Neural progenitor cell (in vitro differentiated cells): ENCODE results near the gene TBCK. TPM values are rescaled to one million over a fixed set of nuclear protein-coding genes. Genes with fewer than 3 reads are reported as not detected.

ENCODE experiments used
- DNase-seq: peaks from one replicate; pipeline ENCODE4 v3.0.0-alpha.2; 2016; ENCODE audit warnings: low spot score
- H2AFZ ChIP-seq: fragments of 200-600 bp; sonication (generic); replicated peaks from 2 replicates; pipeline ENCODE4 v1.6.1; 2016; ENCODE audit warnings: antibody characterized with exemption
- H3F3A ChIP-seq: fragments of 200-600 bp; sonication (generic); 2 replicates; pipeline ENCODE4 v1.6.1; 2016; ENCODE audit warnings: antibody characterized with exemption, low read depth
- H3K27ac ChIP-seq: fragments of 200-600 bp; sonication (generic); 2 replicates; pipeline ENCODE4 v1.5.1; 2016; ENCODE audit warnings: mild to moderate bottlenecking
- H3K27me3 ChIP-seq: fragments of 200-600 bp; sonication (generic); 2 replicates; pipeline ENCODE4 v1.6.1; 2016; ENCODE audit warnings: mild to moderate bottlenecking, moderate library complexity
- H3K36me3 ChIP-seq: fragments of 200-600 bp; sonication (generic); 2 replicates; pipeline ENCODE4 v1.5.1; 2016
- H3K4me1 ChIP-seq: fragments of 200-600 bp; sonication (generic); 2 replicates; pipeline ENCODE4 v1.6.1; 2016; ENCODE audit warnings: mixed run types
- H3K4me2 ChIP-seq: fragments of 200-600 bp; sonication (generic); 2 replicates; pipeline ENCODE4 v1.6.1; 2016
- H3K4me3 ChIP-seq: fragments of 200-600 bp; sonication (generic); 2 replicates; pipeline ENCODE4 v1.5.1; 2016
- H3K79me2 ChIP-seq: fragments of 200-600 bp; sonication (generic); 2 replicates; pipeline ENCODE4 v1.6.1; 2016; ENCODE audit warnings: low read depth
- H3K9ac ChIP-seq: fragments of 200-600 bp; sonication (generic); 2 replicates; pipeline ENCODE4 v1.6.1; 2016
- H3K9me3 ChIP-seq: fragments of 200-600 bp; sonication (generic); 2 replicates; pipeline ENCODE4 v1.5.1; 2016; ENCODE audit warnings: low read depth
- H4K20me1 ChIP-seq: fragments of 200-600 bp; sonication (generic); 2 replicates; pipeline ENCODE4 v1.6.1; 2016; ENCODE audit warnings: low read depth
- H3K27ac Mint-ChIP-seq: 3 replicates; pipeline ENCODE4 v1.8.0; 2021; ENCODE audit warnings: mixed read lengths
- H3K27me3 Mint-ChIP-seq: 2 replicates; pipeline ENCODE4 v1.8.0; 2022; ENCODE audit warnings: low read depth, mild to moderate bottlenecking, inconsistent platforms, moderate library complexity, mixed read lengths; ENCODE audit not compliant: insufficient read depth
- H3K36me3 Mint-ChIP-seq: 3 replicates; pipeline ENCODE4 v1.8.0; 2021; ENCODE audit warnings: mixed read lengths
- H3K4me1 Mint-ChIP-seq: 3 replicates; pipeline ENCODE4 v1.8.0; 2021; ENCODE audit warnings: mixed read lengths
- H3K4me3 Mint-ChIP-seq: 3 replicates; pipeline ENCODE4 v1.8.0; 2021; ENCODE audit warnings: mild to moderate bottlenecking, moderate library complexity, mixed read lengths
- H3K9me3 Mint-ChIP-seq: 3 replicates; pipeline ENCODE4 v1.8.0; 2020; ENCODE audit warnings: mixed read lengths
- CTCF ChIP-seq: fragments of 200-600 bp; sonication (generic); IDR thresholded peaks from 2 replicates; pipeline ENCODE4 v1.5.1; 2017; ENCODE audit warnings: antibody characterized with exemption, mild to moderate bottlenecking
- EZH2 ChIP-seq: fragments of 200-600 bp; sonication (generic); IDR thresholded peaks from 2 replicates; pipeline ENCODE4 v1.6.1; 2017; ENCODE audit warnings: antibody characterized with exemption, mild to moderate bottlenecking, moderate library complexity
- EZH2phosphoT487 ChIP-seq: fragments of 200-600 bp; sonication (generic); IDR thresholded peaks from 2 replicates; pipeline ENCODE4 v1.6.1; 2017; ENCODE audit warnings: antibody characterized with exemption
- total RNA-seq: library from RNA; depleted of rRNA; stranded (reverse); fragments of >200 nt; gene quantifications from 2 replicates; pipeline ENCODE4 v1.2.3, GENCODE V29; 2015; ENCODE audit warnings: low replicate concordance

Gene TBCK
- total RNA-seq, 1 donor from 2014 or later: 69.8 TPM

DNA sequence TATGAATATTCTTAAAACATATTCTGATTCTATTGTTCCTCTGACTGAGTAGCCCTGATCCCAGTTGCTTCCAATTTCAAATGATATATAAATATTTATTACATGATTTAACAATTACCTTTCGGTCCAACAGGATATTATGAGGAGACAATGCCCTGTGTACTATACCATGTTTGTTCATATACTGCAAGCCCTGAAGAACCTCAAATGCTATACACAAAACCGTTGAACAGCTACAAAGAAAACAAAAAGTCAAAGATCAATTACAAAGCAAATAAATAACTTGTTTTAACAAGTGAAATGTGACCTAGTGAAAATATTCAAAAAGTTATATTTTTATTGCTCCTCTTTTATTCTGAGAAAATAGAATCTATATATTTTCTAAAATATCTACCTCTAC, 54.0 kb downstream of the TBCK start:
- H3K27ac Mint-ChIP-seq: no peak overlapping the region

GRCh38 chr4:106258145-106259045, 57.6 kb downstream of the TBCK start:
- no peaks in the 10 kb centered on the region for H3K36me3 ChIP-seq
- Mint-ChIP-seq H3K27ac (no peak overlapping the region), H3K9me3 (no peaks in the 10 kb centered on the region), H3K36me3 (no peaks in the 10 kb centered on the region), H3K4me1 (no peaks in the 10 kb centered on the region), H3K27me3 (no peaks in the 10 kb centered on the region), H3K4me3 (no peak overlapping the region)
- no peaks in the 10 kb centered on the region for H4K20me1 ChIP-seq
- no peaks in the 10 kb centered on the region for H3F3A ChIP-seq
- H2AFZ ChIP-seq: no peak overlapping the region
- no peak overlapping the region for H3K27ac ChIP-seq
- H3K4me2 ChIP-seq: no peak overlapping the region
- TF ChIP-seq EZH2phosphoT487 (no peak), CTCF (no peak), EZH2 (no peak)
- no peak overlapping the region for H3K4me3 ChIP-seq
- H3K9me3 ChIP-seq: no peaks in the 10 kb centered on the region
- no peak overlapping the region for H3K9ac ChIP-seq
- H3K4me1 ChIP-seq: no peaks in the 10 kb centered on the region
- DNase-seq: no peak
- H3K27me3 ChIP-seq: no peaks in the 10 kb centered on the region
- H3K79me2 ChIP-seq: no peaks in the 10 kb centered on the region

More for the DNA sequence above, 54.0 kb downstream of the TBCK start:
- H3K4me1 ChIP-seq: no peaks in the 10 kb centered on the region
- H3K36me3 Mint-ChIP-seq: no peaks in the 10 kb centered on the region
- TF ChIP-seq CTCF: no peak
- TF ChIP-seq EZH2phosphoT487: no peak
- TF ChIP-seq EZH2: no peak
- H3K9me3 Mint-ChIP-seq: no peaks in the 10 kb centered on the region
- no peak overlapping the region for H3K4me2 ChIP-seq
- H3K9ac ChIP-seq: no peak overlapping the region
- DNase-seq: no peak
- no peaks in the 10 kb centered on the region for H3K27me3 ChIP-seq
- no peaks in the 10 kb centered on the region for H3K79me2 ChIP-seq
- H3K4me3 Mint-ChIP-seq: no peak overlapping the region
- no peaks in the 10 kb centered on the region for H3K4me1 Mint-ChIP-seq
- no peak overlapping the region for H3K4me3 ChIP-seq
- no peak overlapping the region for H2AFZ ChIP-seq
- no peaks in the 10 kb centered on the region for H3K27me3 Mint-ChIP-seq
- peaks cover 4% of the 10 kb centered on the region for H4K20me1 ChIP-seq
- no peaks in the 10 kb centered on the region for H3K36me3 ChIP-seq
- no peak overlapping the region for H3K27ac ChIP-seq
- H3K9me3 ChIP-seq: no peaks in the 10 kb centered on the region
- no peaks in the 10 kb centered on the region for H3F3A ChIP-seq

GRCh38 chr4:106256190-106256589, 59.8 kb downstream of the TBCK start:
- no peaks in the 10 kb centered on the region for H3K36me3 ChIP-seq
- H3K4me1 ChIP-seq: no peaks in the 10 kb centered on the region
- H3K9ac ChIP-seq: no peak overlapping the region
- no peak overlapping the region for H3K4me2 ChIP-seq
- H3K27ac ChIP-seq: no peak overlapping the region
- no peak overlapping the region for H3K27ac Mint-ChIP-seq
- no peak overlapping the region for H2AFZ ChIP-seq
- no peak for DNase-seq
- H3K79me2 ChIP-seq: no peaks in the 10 kb centered on the region
- no peaks in the 10 kb centered on the region for H3K27me3 Mint-ChIP-seq
- no peaks in the 10 kb centered on the region for H3K9me3 ChIP-seq
- H3K36me3 Mint-ChIP-seq: no peaks in the 10 kb centered on the region
- H4K20me1 ChIP-seq: no peaks in the 10 kb centered on the region
- no peak overlapping the region for H3K4me3 Mint-ChIP-seq
- H3K4me3 ChIP-seq: no peak overlapping the region
- no peaks in the 10 kb centered on the region for H3K9me3 Mint-ChIP-seq
- no peaks in the 10 kb centered on the region for H3K27me3 ChIP-seq
- no peaks in the 10 kb centered on the region for H3F3A ChIP-seq
- no peaks in the 10 kb centered on the region for H3K4me1 Mint-ChIP-seq
- TF ChIP-seq CTCF (no peak), EZH2phosphoT487 (no peak), EZH2 (no peak)
